Measurements from ENCODE around the gene TMC4.
A peak's percentile ranks its signal among the peaks of the same experiment; 100 is the strongest.

Gene TMC4

GRCh38 chr19:54160182-54160811 is 12.7 kb downstream of the TMC4 start:
- Mint-ChIP-seq H3K36me3 (peaks cover 10 to 14% of the 10 kb centered on the region in 2 donors), H3K27ac (peak overlapping the region; percentile 100), H3K9me3 (no peaks in the 10 kb centered on the region), H3K27me3 (peaks cover 19 to 21% of the 10 kb centered on the region in 2 donors), H3K4me3 (peak overlapping the region; percentile 89 to 95), H3K4me1 (peaks cover 40 to 55% of the 10 kb centered on the region in 2 donors)
- DNase-seq, result no peak
- no peak for ATAC-seq (replicated peaks)

- Mint-ChIP-seq H3K4me1 (peaks cover 39 to 56% of the 10 kb centered on the region in 2 donors), H3K9me3 (no peaks in the 10 kb centered on the region), H3K36me3 (peaks cover 10 to 18% of the 10 kb centered on the region in 2 donors), H3K27me3 (peaks cover 12 to 14% of the 10 kb centered on the region in 2 donors), H3K4me3 (peak within 1 kb of the TSS; percentile 89 to 95), H3K27ac (peak within 1 kb of the TSS; percentile 100)
- DNase-seq (peak; percentile 100), ATAC-seq (replicated peaks) (peak; percentile 91 to 93)
Measured at GRCh38 chr19:54159352-54160181, 13.4 kb downstream of the TMC4 start, which contains the start of gene LENG1. LENG1 (minus strand) TSS chr19:54159721; CDS start chr19:54159695, 26 bp downstream.

DNA sequence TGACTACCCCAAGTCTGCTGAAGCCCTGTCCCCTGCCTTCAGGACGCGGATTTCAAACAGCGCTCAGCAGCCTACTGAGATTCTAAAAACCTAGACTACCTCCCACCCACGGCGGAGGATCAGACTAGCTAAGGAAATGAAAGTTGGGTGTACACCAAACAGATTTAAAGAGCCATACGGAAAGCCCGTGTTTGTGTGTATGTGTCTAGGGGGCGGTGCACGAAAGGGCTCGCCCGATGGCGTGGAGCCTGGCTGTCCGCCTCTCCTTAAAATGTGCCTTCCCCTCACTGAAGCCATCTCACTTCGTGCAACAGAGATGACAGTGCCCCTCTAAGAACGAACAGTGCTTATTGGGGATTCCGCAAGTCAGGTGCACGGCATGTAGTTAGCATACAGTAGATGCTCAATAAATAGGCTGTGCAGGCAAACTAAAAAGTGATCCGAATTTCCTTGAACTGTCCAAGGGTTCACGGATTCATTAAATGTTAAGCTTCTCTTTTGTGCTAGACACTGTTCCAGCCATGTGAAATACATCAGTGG is 14.1 kb downstream of the TMC4 start:
- ATAC-seq (replicated peaks), result peak; percentile 10 to 17
- peaks cover 13 to 22% of the 10 kb centered on the region in 2 donors for H3K36me3 Mint-ChIP-seq
- H3K4me3 Mint-ChIP-seq, result peak overlapping the region; percentile 89 to 95
- peak overlapping the region; percentile 100 for H3K27ac Mint-ChIP-seq
- no peaks in the 10 kb centered on the region for H3K9me3 Mint-ChIP-seq
- H3K27me3 Mint-ChIP-seq, result peaks cover 6 to 7% of the 10 kb centered on the region in 2 donors
- H3K4me1 Mint-ChIP-seq, result peaks cover 37 to 54% of the 10 kb centered on the region in 2 donors
- peak; percentile 41 for DNase-seq

DNA sequence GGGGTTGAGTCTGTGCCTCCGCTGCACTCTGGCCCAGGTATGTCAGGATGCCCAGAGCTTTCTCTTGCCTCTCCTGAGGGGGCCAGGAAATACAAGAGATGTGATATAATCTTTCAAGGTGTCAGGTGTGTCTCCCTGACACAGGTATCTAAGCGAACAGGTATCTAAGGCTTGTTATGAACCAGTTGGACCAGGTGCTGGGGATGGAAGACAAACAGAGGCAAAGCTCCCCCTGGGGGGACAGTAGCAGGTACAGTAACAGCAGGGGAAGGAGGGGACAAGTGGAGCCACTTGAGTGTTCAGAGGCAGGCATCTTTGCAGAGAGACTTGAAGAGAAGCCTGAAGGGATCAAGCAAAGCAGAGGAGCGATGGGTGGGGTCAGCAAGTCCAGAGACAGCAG is 16.0 kb downstream of the TMC4 start:
- Mint-ChIP-seq H3K27me3 (no peaks in the 10 kb centered on the region), H3K4me1 (peaks cover 36 to 51% of the 10 kb centered on the region in 2 donors), H3K36me3 (peaks cover 23 to 31% of the 10 kb centered on the region in 2 donors), H3K4me3 (peak overlapping the region; percentile 11 to 22), H3K27ac (peak overlapping the region; percentile 80), H3K9me3 (no peaks in the 10 kb centered on the region)
- no peak for ATAC-seq (replicated peaks)
- no peak for DNase-seq

DNA sequence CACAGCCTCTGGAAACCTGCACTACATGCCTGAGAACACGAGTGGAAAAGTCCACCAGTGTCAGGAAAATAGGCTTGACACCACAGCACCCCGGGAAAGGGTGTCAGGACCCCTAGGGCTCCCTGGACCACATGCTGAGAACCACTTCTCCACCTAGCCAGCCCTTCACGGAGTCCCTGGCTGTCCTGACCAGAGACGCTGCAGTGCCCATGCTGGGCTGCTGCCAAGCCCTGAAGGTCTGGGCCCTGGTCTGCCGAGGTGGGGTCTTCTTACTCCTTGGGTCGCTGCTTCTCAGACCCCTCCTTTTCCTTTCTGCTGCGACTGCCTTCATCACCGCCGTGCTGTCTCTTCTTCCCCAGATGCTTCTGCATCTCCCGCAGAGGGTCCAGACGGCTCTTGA is 16.5 kb downstream of the TMC4 start:
- DNase-seq (no peak), ATAC-seq (replicated peaks) (no peak)
- H3K4me1 Mint-ChIP-seq, result peaks cover 35 to 47% of the 10 kb centered on the region in 2 donors
- no peaks in the 10 kb centered on the region for H3K27me3 Mint-ChIP-seq
- H3K27ac Mint-ChIP-seq, result peak overlapping the region; percentile 80
- peak overlapping the region in 1 of 2 donors; percentile 11 for H3K4me3 Mint-ChIP-seq
- no peaks in the 10 kb centered on the region for H3K9me3 Mint-ChIP-seq
- H3K36me3 Mint-ChIP-seq, result peaks cover 23 to 33% of the 10 kb centered on the region in 2 donors

DNA sequence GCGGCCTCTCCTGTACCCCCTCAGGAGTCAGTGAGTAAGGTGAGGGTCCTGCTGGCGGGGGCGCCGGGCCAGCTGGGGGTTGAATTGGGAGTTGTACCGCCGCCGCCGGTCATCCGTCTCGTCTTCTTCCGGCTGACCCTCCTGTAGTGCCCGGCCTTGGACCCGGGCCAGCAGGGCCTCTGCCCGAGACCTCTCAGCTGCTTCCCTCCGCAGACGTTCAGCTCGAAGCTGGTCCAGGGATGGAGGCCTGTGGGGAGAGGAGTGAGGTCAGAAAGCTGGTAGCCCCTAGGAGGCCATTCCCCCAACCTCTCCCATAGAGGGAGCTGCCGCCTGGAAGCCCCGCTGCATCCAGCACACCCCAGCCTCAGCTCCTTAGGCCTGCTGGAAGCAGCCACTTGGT is 17.3 kb downstream of the TMC4 start:
- H3K27ac Mint-ChIP-seq, result no peak overlapping the region
- DNase-seq (no peak), ATAC-seq (replicated peaks) (no peak)
- no peak overlapping the region for H3K4me3 Mint-ChIP-seq
- H3K36me3 Mint-ChIP-seq, result peaks cover 29 to 40% of the 10 kb centered on the region in 2 donors
- no peaks in the 10 kb centered on the region for H3K27me3 Mint-ChIP-seq
- no peaks in the 10 kb centered on the region for H3K9me3 Mint-ChIP-seq
- H3K4me1 Mint-ChIP-seq, result peaks cover 31 to 41% of the 10 kb centered on the region in 2 donors

DNA sequence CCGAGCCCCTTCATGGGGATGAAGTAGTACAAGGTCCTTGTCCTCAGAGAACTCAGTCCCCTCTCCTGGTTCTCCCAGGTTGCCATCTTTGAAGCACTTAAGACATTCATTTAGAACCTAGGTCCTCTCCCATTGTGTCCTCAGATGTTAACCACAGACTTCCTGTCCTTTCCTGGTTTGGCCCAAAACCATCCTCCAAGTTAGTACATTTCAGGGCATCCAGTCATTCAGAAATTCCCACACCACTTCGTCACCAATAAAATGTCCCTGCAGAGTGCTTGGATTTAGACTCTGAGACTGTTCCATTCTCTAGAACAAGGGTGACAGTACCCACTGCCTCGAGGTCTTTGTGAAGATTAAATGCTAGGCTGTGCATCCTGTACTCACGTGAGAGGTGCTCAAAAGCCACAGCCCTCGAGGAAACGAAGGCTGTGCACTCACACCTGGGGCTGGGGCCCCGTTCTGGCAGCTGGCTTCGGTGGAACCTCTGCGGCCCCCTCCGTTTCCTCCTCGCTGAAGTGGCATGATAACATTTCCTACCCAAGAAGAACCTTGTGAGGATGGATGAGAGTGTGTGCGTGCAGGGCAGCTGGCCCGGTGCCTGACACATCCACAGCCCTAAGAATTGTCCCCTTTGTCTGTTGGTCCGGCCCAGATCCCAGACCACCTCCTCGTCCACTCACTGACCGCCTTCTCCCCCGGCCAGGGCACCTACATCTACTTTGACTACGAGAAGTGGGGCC is 18.2 kb downstream of the TMC4 start:
- peaks cover 25 to 38% of the 10 kb centered on the region in 2 donors for H3K4me1 Mint-ChIP-seq
- H3K9me3 Mint-ChIP-seq, result no peaks in the 10 kb centered on the region
- H3K4me3 Mint-ChIP-seq, result no peak overlapping the region
- peaks cover 34 to 47% of the 10 kb centered on the region in 2 donors for H3K36me3 Mint-ChIP-seq
- ATAC-seq (replicated peaks) (no peak), DNase-seq (no peak)
- H3K27me3 Mint-ChIP-seq, result no peaks in the 10 kb centered on the region
- H3K27ac Mint-ChIP-seq, result no peak overlapping the region

GRCh38 chr19:54153731-54154326 is 19.1 kb downstream of the TMC4 start:
- H3K27me3 Mint-ChIP-seq, result no peaks in the 10 kb centered on the region
- no peaks in the 10 kb centered on the region for H3K9me3 Mint-ChIP-seq
- H3K4me3 Mint-ChIP-seq, result no peak overlapping the region
- DNase-seq (no peak), ATAC-seq (replicated peaks) (no peak)
- peak overlapping the region; percentile 16 for H3K27ac Mint-ChIP-seq
- peaks cover 25 to 42% of the 10 kb centered on the region in 2 donors for H3K4me1 Mint-ChIP-seq
- peaks cover 40 to 54% of the 10 kb centered on the region in 2 donors for H3K36me3 Mint-ChIP-seq

GRCh38 chr19:54152878-54153524 is 20.0 kb downstream of the TMC4 start:
- Mint-ChIP-seq H3K4me1 (peaks cover 17 to 35% of the 10 kb centered on the region in 2 donors), H3K27ac (peak overlapping the region; percentile 49), H3K9me3 (no peaks in the 10 kb centered on the region), H3K36me3 (peaks cover 42 to 53% of the 10 kb centered on the region in 2 donors), H3K4me3 (peak overlapping the region in 1 of 2 donors; percentile 3), H3K27me3 (no peaks in the 10 kb centered on the region)
- DNase-seq (no peak), ATAC-seq (replicated peaks) (no peak)

- ATAC-seq (replicated peaks) (no peak), DNase-seq (no peak)
- peaks cover 42 to 55% of the 10 kb centered on the region in 2 donors for H3K36me3 Mint-ChIP-seq
- H3K4me3 Mint-ChIP-seq, result no peak overlapping the region
- H3K27ac Mint-ChIP-seq, result no peak overlapping the region
- peaks cover 17 to 31% of the 10 kb centered on the region in 2 donors for H3K4me1 Mint-ChIP-seq
- H3K27me3 Mint-ChIP-seq, result no peaks in the 10 kb centered on the region
- H3K9me3 Mint-ChIP-seq, result no peaks in the 10 kb centered on the region
Measured at GRCh38 chr19:54152267-54152666, 20.7 kb downstream of the TMC4 start.

DNA sequence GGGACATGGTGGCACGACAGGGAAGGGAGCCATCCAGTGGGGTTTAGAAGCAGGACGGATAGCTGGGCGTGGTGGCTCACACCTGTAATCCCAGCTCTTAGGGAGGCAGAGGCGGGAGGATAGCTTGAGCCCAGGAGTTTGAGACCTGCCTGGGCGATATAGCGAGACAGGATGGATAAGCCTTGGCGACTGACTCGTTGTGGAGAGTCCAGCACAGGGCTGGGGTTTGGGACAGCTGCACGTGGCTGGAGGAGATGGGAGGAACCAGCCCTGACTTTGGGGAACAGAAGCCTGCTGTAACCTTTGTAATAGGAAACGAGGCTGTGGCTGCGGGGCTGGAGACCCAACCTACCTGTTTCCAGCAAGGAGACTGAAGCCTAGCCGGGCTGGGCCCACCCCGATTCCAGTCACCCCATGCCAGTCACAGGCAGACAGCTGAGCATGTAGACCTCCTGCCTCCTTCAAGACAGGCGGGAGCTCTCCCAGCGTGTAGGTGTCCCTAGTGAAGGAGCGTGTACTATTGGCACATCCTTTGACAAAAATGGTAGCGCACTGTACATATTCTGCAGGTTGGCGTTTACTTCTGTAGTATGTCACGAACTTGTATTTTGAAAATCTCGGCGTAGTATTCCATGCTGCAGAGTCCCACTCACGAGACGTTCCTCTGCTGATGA is 21.5 kb downstream of the TMC4 start:
- H3K4me1 Mint-ChIP-seq, result peaks cover 12 to 30% of the 10 kb centered on the region in 2 donors
- H3K4me3 Mint-ChIP-seq, result no peak overlapping the region
- H3K27me3 Mint-ChIP-seq, result no peaks in the 10 kb centered on the region
- no peaks in the 10 kb centered on the region for H3K9me3 Mint-ChIP-seq
- DNase-seq (no peak), ATAC-seq (replicated peaks) (no peak)
- H3K27ac Mint-ChIP-seq, result peak overlapping the region; percentile 68
- H3K36me3 Mint-ChIP-seq, result peaks cover 45 to 53% of the 10 kb centered on the region in 2 donors

GRCh38 chr19:54149021-54149812 is 23.7 kb downstream of the TMC4 start:
- Mint-ChIP-seq H3K9me3 (no peaks in the 10 kb centered on the region), H3K36me3 (peaks cover 57 to 61% of the 10 kb centered on the region in 2 donors), H3K4me3 (no peak overlapping the region), H3K27me3 (no peaks in the 10 kb centered on the region), H3K27ac (no peak overlapping the region), H3K4me1 (peaks cover 8 to 24% of the 10 kb centered on the region in 2 donors)
- no peak for ATAC-seq (replicated peaks)
- no peak for DNase-seq

All from stimulated activated naive B cell treated with anti-CD40 and anti-IgM and Interleukin-4, amounts not matched to agents 10 μg/mL and 1 μg/mL and 100 μg/mL, for 72 hours (primary cell).